ENCODE results near the gene CWC25. TPM values are rescaled to one million over a fixed set of nuclear protein-coding genes. Genes with fewer than 3 reads are reported as not detected.

Gene CWC25
- 6.8 and 9.6 TPM in 2 replicates for total RNA-seq

GRCh38 chr17:38824899-38825761 lies at the start of gene CWC25:
CWC25 (minus strand) TSS chr17:38825321; CDS start chr17:38825183, 138 bp downstream.

GRCh38 chr17:38869526-38870258 lies 44.6 kb upstream of the CWC25 start, which contains the start of gene LASP1:
LASP1 (plus strand) TSS chr17:38870058; CDS start chr17:38870190, 132 bp downstream.

DNA sequence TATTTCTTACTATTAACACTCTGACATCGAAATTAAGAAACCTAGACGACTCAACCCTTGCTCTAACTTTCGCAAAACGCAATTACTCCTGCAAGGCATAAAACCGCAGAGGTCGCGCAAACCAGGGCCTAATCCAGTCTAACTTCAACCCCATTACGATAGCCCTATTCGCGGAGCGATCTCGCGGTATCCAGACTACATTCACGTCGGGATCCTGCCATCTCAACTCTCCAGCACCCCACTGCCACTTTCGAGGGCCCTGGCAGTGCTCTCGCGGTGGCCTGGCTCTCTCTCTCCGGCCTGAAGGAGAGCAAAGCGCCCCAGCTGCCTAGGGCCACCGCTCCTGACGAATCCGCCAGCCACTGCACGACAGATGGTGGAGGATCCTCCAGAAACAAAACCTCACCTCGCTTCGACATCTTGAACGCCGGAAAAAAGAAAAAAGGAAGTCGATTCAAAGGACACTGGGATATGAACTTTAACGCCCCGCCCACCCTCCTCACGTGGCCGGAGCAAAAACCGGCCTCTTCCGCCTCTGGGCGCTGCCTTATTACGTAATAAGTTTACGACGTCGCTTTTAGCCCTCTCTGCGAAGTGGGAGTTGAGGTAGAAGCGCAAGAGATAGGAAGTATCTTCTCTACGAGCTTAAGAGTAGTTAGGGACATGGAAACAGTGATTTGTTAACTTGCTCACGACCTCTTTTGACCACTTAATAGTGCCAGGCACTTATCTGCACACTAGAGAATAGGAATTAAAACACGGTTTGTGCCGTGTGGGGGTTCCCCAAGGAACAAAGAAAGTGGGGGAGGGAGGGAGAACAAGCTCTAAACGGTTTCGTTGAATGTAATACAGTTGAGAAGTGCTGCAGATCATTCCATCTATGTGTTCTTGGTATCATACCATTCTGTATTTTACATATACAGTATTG lies 28.4 kb upstream of the CWC25 start, which contains the start of gene RPL23:
Gene RPL23 (minus strand): TSS at position 430 of the 928 bp plus-strand sequence. CDS start 11 bp downstream, at position 419.

DNA sequence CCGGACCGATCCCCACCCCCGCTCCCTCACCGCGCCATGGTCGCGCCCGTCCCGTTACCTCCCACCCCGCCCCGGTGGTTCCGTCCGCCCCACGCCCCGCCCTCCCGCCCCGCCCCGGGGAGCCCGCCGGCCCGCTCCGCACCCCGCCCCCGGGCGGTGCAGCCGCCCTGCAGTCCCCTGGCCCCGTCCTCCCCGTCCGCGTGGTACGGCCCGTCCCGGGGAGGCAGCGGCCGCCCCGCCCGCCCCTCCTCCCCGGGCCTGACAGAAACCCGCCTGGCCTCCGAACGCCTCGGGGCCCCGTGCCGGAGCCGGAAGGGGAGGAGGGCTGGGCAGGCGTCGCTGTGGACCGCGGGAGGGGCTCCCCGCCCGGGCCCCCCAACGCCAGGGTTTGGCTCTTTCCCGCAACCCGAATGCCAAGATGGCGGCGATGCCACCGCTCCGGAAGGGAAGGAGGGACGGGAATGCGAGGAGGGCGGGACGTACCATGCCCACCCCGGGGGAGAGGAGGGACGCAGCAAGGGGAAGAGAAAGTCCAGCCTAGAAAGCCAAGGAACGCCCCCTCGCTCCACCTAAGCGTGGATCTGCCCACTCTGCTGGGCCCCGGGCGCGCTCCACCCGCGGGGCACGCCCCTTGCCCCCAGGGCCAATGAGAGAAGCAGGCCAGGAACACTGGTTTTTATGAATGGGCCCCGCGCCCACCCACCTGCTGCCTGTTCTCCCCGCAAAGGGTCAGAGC lies 25.5 kb downstream of the CWC25 start, which contains the start of gene PIP4K2B:
Gene PIP4K2B (minus strand): TSS at position 56 of the 736 bp plus-strand sequence. CDS start 132 bp downstream, outside the sequence.

DNA sequence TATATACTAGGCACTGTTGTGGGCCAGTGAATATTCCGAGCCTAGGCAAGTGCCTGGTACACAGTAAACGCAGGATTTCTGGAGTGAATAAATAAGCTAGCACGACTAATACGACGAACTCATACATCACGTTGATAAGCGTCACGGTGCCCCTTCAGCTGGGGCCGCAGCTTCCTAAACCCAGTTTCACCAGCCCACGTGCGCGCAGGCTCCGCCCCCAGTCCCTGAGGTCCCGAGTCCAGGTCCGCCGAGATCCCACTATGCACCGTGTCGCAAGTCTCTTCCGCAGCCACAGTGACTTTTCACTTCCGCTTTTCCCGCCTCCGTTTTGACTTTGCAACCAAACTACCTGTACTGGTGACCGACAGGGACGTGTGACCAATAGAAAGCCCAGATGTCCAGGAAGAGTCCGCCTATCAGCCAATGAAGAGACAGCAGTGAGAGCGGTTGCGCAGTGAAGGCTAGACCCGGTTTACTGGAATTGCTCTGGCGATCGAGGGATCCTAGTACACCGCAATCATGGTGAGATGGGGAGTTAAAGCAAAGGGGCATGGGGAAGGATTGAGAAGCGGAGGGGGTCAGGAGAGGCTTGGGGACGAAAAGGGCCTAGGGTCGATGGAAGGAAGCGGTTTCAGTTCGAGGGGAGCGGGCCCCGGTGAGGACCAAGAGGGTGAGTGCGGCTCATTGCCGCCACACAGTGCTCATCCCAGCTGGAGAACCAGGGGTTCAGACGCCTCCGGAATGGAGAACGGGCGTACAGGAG lies 72.6 kb downstream of the CWC25 start, which contains the start of gene PSMB3:
Gene PSMB3 (plus strand): TSS at position 434 of the 763 bp plus-strand sequence. CDS start 86 bp downstream, at position 520.

Other genes starting within 250 kb of the CWC25 start
- under 0.01 TPM in 1 of 2 replicates, not detected in the other for gene SRCIN1, start 219.4 kb downstream of the CWC25 start, total RNA-seq
- gene EPOP, start 150.4 kb downstream of the CWC25 start, total RNA-seq: 1.1 and 1.5 TPM in 2 replicates
- 15.7 and 25.4 TPM in 2 replicates for gene MLLT6, start 120.0 kb downstream of the CWC25 start, total RNA-seq
- 3.9 and 11.1 TPM in 2 replicates for gene CISD3, start 95.0 kb downstream of the CWC25 start, total RNA-seq
- gene PCGF2, start 77.0 kb downstream of the CWC25 start, total RNA-seq: 1.7 and 1.9 TPM in 2 replicates
- 157 and 293 TPM in 2 replicates for gene PSMB3, start 72.6 kb downstream of the CWC25 start, total RNA-seq
- 68.8 and 87.6 TPM in 2 replicates for gene PIP4K2B, start 25.8 kb downstream of the CWC25 start, total RNA-seq
- 1,598 and 1,625 TPM in 2 replicates for gene RPL23, start 28.4 kb upstream of the CWC25 start, total RNA-seq
- gene LASP1, start 44.7 kb upstream of the CWC25 start, total RNA-seq: 138 and 228 TPM in 2 replicates
- not detected in 2 replicates for gene FBXO47, start 142.1 kb upstream of the CWC25 start, total RNA-seq

Data from regular cardiac myocyte (primary cell).